ENCODE results near the gene TEX9. TPM values are rescaled to one million over a fixed set of nuclear protein-coding genes. Genes with fewer than 3 reads are reported as not detected.

The TEX9 gene
- polyA plus RNA-seq, 3 donors = 0.03 to 0.46 TPM; not detected in 1

DNA sequence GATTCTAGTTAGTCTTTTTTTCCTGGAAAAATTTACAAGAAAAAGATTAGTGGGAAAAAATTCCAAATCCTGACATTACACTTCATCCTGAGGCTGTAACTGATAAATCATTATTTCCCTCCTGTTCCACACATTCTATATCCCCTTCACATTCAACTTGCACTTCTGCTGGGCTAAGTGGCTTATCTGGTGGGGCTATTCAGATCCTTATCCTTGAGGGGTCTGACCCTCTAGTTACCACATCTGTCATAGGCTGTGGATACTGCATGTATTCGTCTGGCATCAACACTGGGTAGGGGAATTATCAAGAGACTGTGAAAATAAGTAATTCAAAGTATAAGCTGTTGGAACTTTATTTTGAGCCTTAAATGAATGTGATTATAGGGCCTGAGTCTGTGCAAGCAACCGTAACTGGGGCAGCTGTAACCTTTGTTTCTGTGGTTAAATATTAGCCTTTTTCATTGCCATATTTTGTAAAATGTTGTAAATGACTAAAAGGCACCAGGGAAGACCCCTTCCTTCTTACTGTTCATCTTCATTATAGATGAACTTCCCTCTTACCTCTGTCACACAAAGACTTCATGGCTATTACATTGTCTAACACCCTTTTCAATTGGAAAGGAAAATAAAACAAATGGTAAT, 28.0 kb upstream of the TEX9 start:
- Histone ChIP-seq H3K27ac (ENCODE audit: low read depth in 1 of 2, low read length in 2 of 2) (no peak overlapping the region), H3K36me3 (replicated peaks in 1 of 2; ENCODE audit: control insufficient read depth in 1 of 2, insufficient read depth in 2 of 2, low read length in 2 of 2) (no peaks in the 10 kb centered on the region), H2AFZ (ENCODE audit: insufficient read depth, low read depth, low read length, poor library complexity, severe bottlenecking) (no peak overlapping the region), H3K9me3 (replicated peaks in 1 of 2; ENCODE audit: control insufficient read depth in 1 of 2, insufficient read depth in 1 of 2, low read length in 2 of 2) (no peaks in the 10 kb centered on the region), H3K79me2 (ENCODE audit: insufficient read depth, low read length) (no peaks in the 10 kb centered on the region), H3K4me1 (ENCODE audit: control insufficient read depth in 1 of 2, insufficient read depth in 2 of 2, low read length in 2 of 2) (no peaks in the 10 kb centered on the region), H3K9ac (ENCODE audit: insufficient read depth, low read length, poor library complexity, severe bottlenecking) (no peak overlapping the region), H3K4me3 (replicated peaks in 1 of 3; ENCODE audit: low read depth in 2 of 3, low read length in 3 of 3) (no peak overlapping the region), H3K27me3 (ENCODE audit: control insufficient read depth in 2 of 2, insufficient read depth in 2 of 2, low read length in 2 of 2) (no peaks in the 10 kb centered on the region), H3K4me2 (replicated peaks; ENCODE audit: extremely low read depth, low read length, poor library complexity, severe bottlenecking) (no peak overlapping the region), H4K20me1 (ENCODE audit: insufficient read depth, low read length) (no peaks in the 10 kb centered on the region)
- no peak overlapping the region for H3K27ac Mint-ChIP-seq
- intact Hi-C loops (cut with micrococcal nuclease) = no loop called here
- peaks cover 0 to 1% (median 0%) of the 10 kb centered on the region in 3 donors for H3K27me3 Mint-ChIP-seq (ENCODE audit: low read depth in 3 of 3)
- peaks cover 0 to 8% (median 2%) of the 10 kb centered on the region in 7 donors for H3K9me3 Mint-ChIP-seq
- H3K4me1 Mint-ChIP-seq = no peaks in the 10 kb centered on the region
- H3K4me3 Mint-ChIP-seq = no peak overlapping the region
- TF ChIP-seq, protein P1, sequence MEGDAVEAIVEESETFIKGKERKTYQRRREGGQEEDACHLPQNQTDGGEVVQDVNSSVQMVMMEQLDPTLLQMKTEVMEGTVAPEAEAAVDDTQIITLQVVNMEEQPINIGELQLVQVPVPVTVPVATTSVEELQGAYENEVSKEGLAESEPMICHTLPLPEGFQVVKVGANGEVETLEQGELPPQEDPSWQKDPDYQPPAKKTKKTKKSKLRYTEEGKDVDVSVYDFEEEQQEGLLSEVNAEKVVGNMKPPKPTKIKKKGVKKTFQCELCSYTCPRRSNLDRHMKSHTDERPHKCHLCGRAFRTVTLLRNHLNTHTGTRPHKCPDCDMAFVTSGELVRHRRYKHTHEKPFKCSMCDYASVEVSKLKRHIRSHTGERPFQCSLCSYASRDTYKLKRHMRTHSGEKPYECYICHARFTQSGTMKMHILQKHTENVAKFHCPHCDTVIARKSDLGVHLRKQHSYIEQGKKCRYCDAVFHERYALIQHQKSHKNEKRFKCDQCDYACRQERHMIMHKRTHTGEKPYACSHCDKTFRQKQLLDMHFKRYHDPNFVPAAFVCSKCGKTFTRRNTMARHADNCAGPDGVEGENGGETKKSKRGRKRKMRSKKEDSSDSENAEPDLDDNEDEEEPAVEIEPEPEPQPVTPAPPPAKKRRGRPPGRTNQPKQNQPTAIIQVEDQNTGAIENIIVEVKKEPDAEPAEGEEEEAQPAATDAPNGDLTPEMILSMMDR (IDR thresholded peaks at IDR 0.05) = no peak
- 75% methylated on average over 1 of the region's 2 CpGs for WGBS (ENCODE audit: insufficient coverage)
- no peak for DNase-seq
- H3K36me3 Mint-ChIP-seq = no peaks in the 10 kb centered on the region

DNA sequence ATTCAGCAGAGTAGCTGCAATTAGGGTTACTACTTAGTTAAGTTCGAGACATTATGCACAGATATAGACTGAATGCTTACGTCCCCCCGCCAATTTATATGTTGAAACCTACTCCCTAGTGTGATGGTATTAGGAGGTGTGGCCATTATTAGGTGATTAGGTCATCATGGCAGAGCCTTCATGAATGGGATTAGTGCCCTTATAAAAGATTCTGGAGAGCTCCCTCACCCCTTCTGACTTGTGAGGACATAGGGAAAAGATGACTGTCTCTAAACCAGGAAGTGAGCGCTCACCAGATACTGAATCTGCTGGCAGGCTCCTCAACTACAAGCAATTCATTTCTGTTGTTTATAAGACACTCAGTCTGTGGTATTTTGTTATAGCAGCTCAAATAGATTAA, 25.6 kb upstream of the TEX9 start:
- no peak overlapping the region for H3K27ac Mint-ChIP-seq
- Histone ChIP-seq H2AFZ (ENCODE audit: insufficient read depth, low read depth, low read length, poor library complexity, severe bottlenecking) (no peak overlapping the region), H3K9me3 (replicated peaks in 1 of 2; ENCODE audit: control insufficient read depth in 1 of 2, insufficient read depth in 1 of 2, low read length in 2 of 2) (no peaks in the 10 kb centered on the region), H3K27ac (ENCODE audit: low read depth in 1 of 2, low read length in 2 of 2) (no peak overlapping the region), H4K20me1 (ENCODE audit: insufficient read depth, low read length) (no peaks in the 10 kb centered on the region), H3K9ac (ENCODE audit: insufficient read depth, low read length, poor library complexity, severe bottlenecking) (no peak overlapping the region), H3K4me3 (replicated peaks in 1 of 3; ENCODE audit: low read depth in 2 of 3, low read length in 3 of 3) (no peak overlapping the region), H3K4me1 (ENCODE audit: control insufficient read depth in 1 of 2, insufficient read depth in 2 of 2, low read length in 2 of 2) (no peaks in the 10 kb centered on the region), H3K27me3 (ENCODE audit: control insufficient read depth in 2 of 2, insufficient read depth in 2 of 2, low read length in 2 of 2) (no peaks in the 10 kb centered on the region), H3K36me3 (replicated peaks in 1 of 2; ENCODE audit: control insufficient read depth in 1 of 2, insufficient read depth in 2 of 2, low read length in 2 of 2) (no peaks in the 10 kb centered on the region), H3K79me2 (ENCODE audit: insufficient read depth, low read length) (no peaks in the 10 kb centered on the region), H3K4me2 (replicated peaks; ENCODE audit: extremely low read depth, low read length, poor library complexity, severe bottlenecking) (no peak overlapping the region)
- H3K4me3 Mint-ChIP-seq = no peak overlapping the region
- WGBS (ENCODE audit: insufficient coverage) = no CpG with 5 or more reads among the region's 4 CpGs
- TF ChIP-seq, protein P1 (IDR thresholded peaks at IDR 0.05) = no peak
- intact Hi-C loops (cut with micrococcal nuclease) = no loop called here
- H3K27me3 Mint-ChIP-seq (ENCODE audit: low read depth in 3 of 3) = peaks cover 0 to 1% (median 1%) of the 10 kb centered on the region in 3 donors
- H3K4me1 Mint-ChIP-seq = no peaks in the 10 kb centered on the region
- no peaks in the 10 kb centered on the region for H3K36me3 Mint-ChIP-seq
- no peak for DNase-seq
- H3K9me3 Mint-ChIP-seq = peaks cover 0 to 3% (median 2%) of the 10 kb centered on the region in 7 donors
